Endothelial cell (in vitro differentiated cells): ENCODE measurements around the gene MSANTD7. TPM values are rescaled to one million over a fixed set of nuclear protein-coding genes. Genes with fewer than 3 reads are reported as not detected.
"Not testable (repeated sequence)": the region's sequence is repeated elsewhere in the genome, so short reads cannot be mapped to it uniquely, and the experiment has no call there.

Source experiments
- DNase-seq: peaks from one replicate; pipeline ENCODE4 v3.0.0; 2021; ENCODE audit warnings: low spot score
- H3K27ac Mint-ChIP-seq: one replicate; pipeline ENCODE4 v1.8.0; 2021; ENCODE audit warnings: mixed read lengths, inconsistent platforms; ENCODE audit not compliant: unreplicated experiment
- H3K27me3 Mint-ChIP-seq: one replicate; pipeline ENCODE4 v1.8.0; 2021; ENCODE audit warnings: mild to moderate bottlenecking, moderate library complexity, mixed read lengths, inconsistent platforms; ENCODE audit not compliant: unreplicated experiment
- H3K36me3 Mint-ChIP-seq: one replicate; pipeline ENCODE4 v1.8.0; 2021; ENCODE audit warnings: mild to moderate bottlenecking, low read depth, mixed read lengths, inconsistent platforms; ENCODE audit not compliant: unreplicated experiment
- H3K4me1 Mint-ChIP-seq: one replicate; pipeline ENCODE4 v1.8.0; 2021; ENCODE audit warnings: mild to moderate bottlenecking, mixed read lengths, inconsistent platforms; ENCODE audit not compliant: unreplicated experiment
- H3K4me3 Mint-ChIP-seq: one replicate; pipeline ENCODE4 v1.8.0; 2021; ENCODE audit warnings: mild to moderate bottlenecking, mixed read lengths, inconsistent platforms; ENCODE audit not compliant: unreplicated experiment
- H3K9me3 Mint-ChIP-seq: one replicate; pipeline ENCODE4 v1.8.0; 2021; ENCODE audit warnings: mixed read lengths, inconsistent platforms; ENCODE audit not compliant: unreplicated experiment
- total RNA-seq: library from RNA; stranded (reverse); fragmentation: NEBNext Ultra II Directional; extraction: Animal tissue kit (Norgen Biotek cat#: 25700); gene quantifications from one replicate; pipeline ENCODE4 v1.2.1, GENCODE V29; 2021; ENCODE audit not compliant: unreplicated experiment
- TF ChIP-seq, protein P1 (sequence below): fragments of 200-600 bp; sonication (generic); IDR thresholded peaks from one replicate; pipeline ENCODE4 v1.5.0; 2021; ENCODE audit warnings: antibody characterized with exemption; ENCODE audit not compliant: unreplicated experiment

Gene MSANTD7
- total RNA-seq, 1 donor from 2014 or later, result 17.9 TPM

DNA sequence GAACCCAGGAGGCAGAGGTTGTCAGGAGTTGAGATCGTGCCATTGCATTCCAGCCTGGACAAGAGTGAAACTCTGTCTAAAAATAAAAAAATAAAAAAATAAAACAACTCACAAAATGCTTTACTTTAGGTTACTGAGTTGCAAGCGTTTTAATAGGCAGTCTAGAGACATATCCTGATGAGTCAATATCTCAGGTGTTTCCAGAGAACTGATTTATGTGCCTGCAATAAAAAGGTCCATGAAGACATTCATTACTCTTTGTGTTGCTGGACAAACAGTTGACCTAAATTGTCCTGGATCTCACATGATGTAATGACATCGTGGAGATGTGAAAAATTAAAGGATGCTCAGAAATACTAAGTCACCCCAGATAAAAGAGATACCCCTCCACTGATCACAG lies 31.8 kb upstream of the MSANTD7 start:
- Mint-ChIP-seq H3K36me3 (no peaks in the 10 kb centered on the region), H3K9me3 (no peaks in the 10 kb centered on the region), H3K27ac (no peak overlapping the region), H3K4me1 (peaks cover 15% of the 10 kb centered on the region), H3K27me3 (peaks cover 1% of the 10 kb centered on the region), H3K4me3 (no peak overlapping the region)
- no peak for DNase-seq
- TF ChIP-seq, protein P1, sequence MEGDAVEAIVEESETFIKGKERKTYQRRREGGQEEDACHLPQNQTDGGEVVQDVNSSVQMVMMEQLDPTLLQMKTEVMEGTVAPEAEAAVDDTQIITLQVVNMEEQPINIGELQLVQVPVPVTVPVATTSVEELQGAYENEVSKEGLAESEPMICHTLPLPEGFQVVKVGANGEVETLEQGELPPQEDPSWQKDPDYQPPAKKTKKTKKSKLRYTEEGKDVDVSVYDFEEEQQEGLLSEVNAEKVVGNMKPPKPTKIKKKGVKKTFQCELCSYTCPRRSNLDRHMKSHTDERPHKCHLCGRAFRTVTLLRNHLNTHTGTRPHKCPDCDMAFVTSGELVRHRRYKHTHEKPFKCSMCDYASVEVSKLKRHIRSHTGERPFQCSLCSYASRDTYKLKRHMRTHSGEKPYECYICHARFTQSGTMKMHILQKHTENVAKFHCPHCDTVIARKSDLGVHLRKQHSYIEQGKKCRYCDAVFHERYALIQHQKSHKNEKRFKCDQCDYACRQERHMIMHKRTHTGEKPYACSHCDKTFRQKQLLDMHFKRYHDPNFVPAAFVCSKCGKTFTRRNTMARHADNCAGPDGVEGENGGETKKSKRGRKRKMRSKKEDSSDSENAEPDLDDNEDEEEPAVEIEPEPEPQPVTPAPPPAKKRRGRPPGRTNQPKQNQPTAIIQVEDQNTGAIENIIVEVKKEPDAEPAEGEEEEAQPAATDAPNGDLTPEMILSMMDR, result no peak

DNA sequence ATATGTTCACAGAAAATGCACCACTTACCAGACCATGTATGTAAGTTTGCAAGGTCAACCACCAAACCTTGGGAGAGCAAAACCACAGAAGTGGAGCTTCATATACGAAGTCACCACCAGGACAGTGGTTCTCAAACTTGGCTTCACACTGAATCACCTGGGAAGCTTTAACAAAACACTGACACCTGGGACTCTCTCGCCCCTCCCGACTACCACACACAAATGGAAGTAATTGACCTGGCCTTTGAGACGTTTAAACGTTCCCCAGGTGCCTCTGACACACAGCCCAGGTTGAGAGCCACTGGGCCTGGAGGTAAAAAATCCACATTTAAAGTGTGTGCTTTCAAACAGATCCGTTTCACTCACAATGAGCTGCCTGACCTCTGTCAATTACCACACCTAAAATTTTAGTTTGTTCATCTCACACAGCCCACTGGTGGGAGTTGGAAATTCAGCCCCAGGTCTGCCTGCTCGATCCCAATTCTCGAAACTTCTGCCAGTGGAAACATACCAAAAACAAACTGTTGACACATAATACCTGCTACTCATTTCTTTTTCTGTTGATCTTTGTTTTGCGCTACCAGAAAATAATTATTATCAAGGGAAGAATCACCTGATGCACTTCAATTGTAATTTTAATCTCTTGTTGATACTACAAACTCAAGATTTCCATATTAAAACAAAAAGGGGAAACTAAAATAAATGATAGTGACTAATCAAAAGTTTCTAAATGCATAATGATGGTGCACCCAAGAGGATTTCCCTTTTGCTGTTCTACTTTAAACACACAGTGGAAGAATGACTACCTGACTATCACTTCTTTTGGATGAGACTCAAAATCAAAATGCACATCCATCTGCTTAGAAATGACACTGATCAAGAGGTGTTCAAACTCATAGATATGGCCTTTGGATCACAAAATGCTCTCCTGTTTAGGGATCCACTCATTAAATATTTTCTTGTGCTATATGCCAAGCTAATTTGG lies 26.8 kb upstream of the MSANTD7 start:
- TF ChIP-seq, protein P1, result no peak
- Mint-ChIP-seq H3K27me3 (peaks cover 1% of the 10 kb centered on the region), H3K4me1 (peaks cover 13% of the 10 kb centered on the region), H3K27ac (no peak overlapping the region), H3K36me3 (no peaks in the 10 kb centered on the region), H3K9me3 (no peaks in the 10 kb centered on the region), H3K4me3 (no peak overlapping the region)
- DNase-seq, result no peak

DNA sequence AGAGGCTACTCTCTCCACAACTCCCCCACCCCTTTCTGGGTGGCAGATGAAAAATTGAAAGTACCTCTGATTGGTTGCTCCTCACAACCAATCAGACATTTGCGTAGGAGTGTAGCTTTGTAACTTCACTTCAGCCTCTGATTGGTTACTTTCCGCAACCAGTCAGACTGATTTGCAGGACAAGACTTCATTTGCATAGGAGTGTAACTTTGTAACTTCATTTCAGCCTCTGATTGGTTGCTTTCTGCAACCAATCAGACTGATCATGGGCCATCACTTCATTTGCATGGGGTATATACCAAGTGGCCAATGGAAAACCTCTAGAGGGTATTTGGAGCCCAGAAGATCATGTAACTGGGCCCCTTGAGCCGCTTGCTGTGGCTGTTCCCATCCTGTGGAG lies 25.8 kb upstream of the MSANTD7 start:
- Mint-ChIP-seq H3K27ac (no peak overlapping the region), H3K27me3 (peaks cover 3% of the 10 kb centered on the region), H3K4me3 (no peak overlapping the region), H3K4me1 (peaks cover 13% of the 10 kb centered on the region), H3K9me3 (no peaks in the 10 kb centered on the region), H3K36me3 (no peaks in the 10 kb centered on the region)
- TF ChIP-seq, protein P1, result no peak
- DNase-seq, result no peak

DNA sequence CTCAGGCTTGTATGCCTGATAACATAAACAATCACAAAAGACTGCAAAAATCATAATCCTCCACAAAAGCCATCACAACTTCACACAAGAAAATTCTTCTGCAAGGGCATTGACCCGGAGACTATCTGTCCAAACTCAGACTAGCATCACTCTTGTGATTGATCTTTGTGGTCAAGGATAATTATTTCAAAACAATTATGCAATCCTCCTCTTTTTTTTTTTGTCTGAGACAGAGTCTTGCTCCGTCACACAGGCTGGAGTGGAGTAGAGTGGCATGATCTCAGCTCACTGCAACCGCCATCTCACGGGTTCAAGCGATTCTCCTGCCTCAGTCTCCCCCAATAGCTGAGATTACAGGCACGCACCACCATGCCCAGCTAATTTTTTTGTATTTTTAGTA lies 22.4 kb upstream of the MSANTD7 start:
- H3K4me3 Mint-ChIP-seq, result no peak overlapping the region
- no peaks in the 10 kb centered on the region for H3K9me3 Mint-ChIP-seq
- H3K27ac Mint-ChIP-seq, result no peak overlapping the region
- DNase-seq, result no peak
- H3K4me1 Mint-ChIP-seq, result peaks cover 15% of the 10 kb centered on the region
- H3K27me3 Mint-ChIP-seq, result peaks cover 6% of the 10 kb centered on the region
- H3K36me3 Mint-ChIP-seq, result no peaks in the 10 kb centered on the region
- TF ChIP-seq, protein P1, result no peak

DNA sequence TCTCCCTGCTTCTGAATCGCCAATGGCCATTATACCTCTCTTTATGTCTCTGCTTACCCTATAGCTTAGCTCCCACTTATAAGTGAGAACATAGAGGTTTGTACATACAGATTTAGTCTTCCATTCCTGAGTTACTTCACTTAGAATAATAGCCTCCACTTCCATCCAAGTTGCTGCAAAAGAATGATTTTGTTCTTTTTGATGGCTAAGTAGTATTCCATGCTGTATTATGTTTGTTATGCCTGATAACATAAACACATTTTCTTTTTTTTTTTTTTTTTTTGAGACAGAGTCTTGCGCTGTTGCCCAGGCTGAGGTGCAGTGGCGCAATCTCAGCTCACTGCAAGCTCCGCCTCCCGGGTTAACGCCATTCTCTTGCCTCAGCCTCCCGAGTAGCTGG lies 21.4 kb upstream of the MSANTD7 start:
- H3K27me3 Mint-ChIP-seq, H3K9me3 Mint-ChIP-seq, H3K27ac Mint-ChIP-seq, DNase-seq, H3K4me3 Mint-ChIP-seq, H3K36me3 Mint-ChIP-seq: not testable (repeated sequence)
- peaks cover 12% of the 10 kb centered on the region for H3K4me1 Mint-ChIP-seq
